ENCODE data around the gene SENP3. TPM values are rescaled to one million over a fixed set of nuclear protein-coding genes. Genes with fewer than 3 reads are reported as not detected.
A peak's percentile ranks its signal among the peaks of the same experiment; 100 is the strongest.

SENP3 gene
- total and polyA plus RNA-seq, 2 of the 13 experiments (the other 11 are each of a cell fraction or from before 2014, with no cell fraction given), result 55.8 to 75.4 TPM

- TF ChIP-seq ZNF879 (CRISPR knock-in tag; IDR thresholded peaks at IDR 0.05) (no peak), HNRNPK (IDR thresholded peaks at IDR 0.05; ENCODE audit: low read depth, low read length, poor library complexity, severe bottlenecking) (peak; percentile 44), NFKBIZ (CRISPR knock-in tag; IDR thresholded peaks at IDR 0.05) (no peak; the same call in 1 of the 2 replicates), ZFP91 (CRISPR knock-in tag; IDR thresholded peaks at IDR 0.05; ENCODE audit: borderline replicate concordance) (peak; percentile 49), CENPBD1 (CRISPR knock-in tag; IDR thresholded peaks at IDR 0.05; ENCODE audit: borderline replicate concordance, low read depth) (no peak; the same call in 1 of the 2 replicates), ZSCAN30 (CRISPR knock-in tag; IDR thresholded peaks at IDR 0.05) (no peak; the same call in 1 of the 2 replicates), ZNF629 (CRISPR knock-in tag; conservative IDR thresholded peaks at IDR 0.05) (no peak), SMARCC2 (IDR thresholded peaks at IDR 0.05) (no peak), ESRRA (CRISPR knock-in tag; IDR thresholded peaks at IDR 0.05; ENCODE audit: low read depth) (no peak), CEBPZ (IDR thresholded peaks at IDR 0.05; ENCODE audit: low read length) (no peak), TRIM22 (IDR thresholded peaks at IDR 0.05) (no peak), ZNF17 (CRISPR knock-in tag; IDR thresholded peaks at IDR 0.05) (no peak), GFI1 (CRISPR knock-in tag; IDR thresholded peaks at IDR 0.05; ENCODE audit: borderline replicate concordance) (peak; percentile 18; the same call in 1 of the 2 replicates), MXD3 (CRISPR knock-in tag; IDR thresholded peaks at IDR 0.05) (peak; percentile 89), SRSF1 (optimal IDR thresholded peaks at IDR 0.05; ENCODE audit: low read depth, low read length) (no peak), ZNF225 (CRISPR knock-in tag; IDR thresholded peaks at IDR 0.05) (peak; percentile 23; the same call in 1 of the 2 replicates), ZBTB10 (CRISPR knock-in tag; IDR thresholded peaks at IDR 0.05; ENCODE audit: borderline replicate concordance) (0 out of 2 replicates have a peak, but pooled peaks have one; percentile 42), FOXK2 (IDR thresholded peaks at IDR 0.05) (no peak), ZNF589 (CRISPR knock-in tag; conservative IDR thresholded peaks at IDR 0.05) (no peak; the same call in 1 of the 2 replicates)
These were observed 11.8 kb downstream of the SENP3 start (continued) for GRCh38 chr17:7573324-7574080.
